Activated CD4-positive, CD25-positive, alpha-beta regulatory T cell (primary cell): ENCODE results near the gene LARGE2.

ENCODE experiments used
- DNase-seq, 4 experiments: peaks; one replicate each; lab custom pipeline; 2025; lab: John Stamatoyannopoulos, UW

LARGE2 gene

DNA sequence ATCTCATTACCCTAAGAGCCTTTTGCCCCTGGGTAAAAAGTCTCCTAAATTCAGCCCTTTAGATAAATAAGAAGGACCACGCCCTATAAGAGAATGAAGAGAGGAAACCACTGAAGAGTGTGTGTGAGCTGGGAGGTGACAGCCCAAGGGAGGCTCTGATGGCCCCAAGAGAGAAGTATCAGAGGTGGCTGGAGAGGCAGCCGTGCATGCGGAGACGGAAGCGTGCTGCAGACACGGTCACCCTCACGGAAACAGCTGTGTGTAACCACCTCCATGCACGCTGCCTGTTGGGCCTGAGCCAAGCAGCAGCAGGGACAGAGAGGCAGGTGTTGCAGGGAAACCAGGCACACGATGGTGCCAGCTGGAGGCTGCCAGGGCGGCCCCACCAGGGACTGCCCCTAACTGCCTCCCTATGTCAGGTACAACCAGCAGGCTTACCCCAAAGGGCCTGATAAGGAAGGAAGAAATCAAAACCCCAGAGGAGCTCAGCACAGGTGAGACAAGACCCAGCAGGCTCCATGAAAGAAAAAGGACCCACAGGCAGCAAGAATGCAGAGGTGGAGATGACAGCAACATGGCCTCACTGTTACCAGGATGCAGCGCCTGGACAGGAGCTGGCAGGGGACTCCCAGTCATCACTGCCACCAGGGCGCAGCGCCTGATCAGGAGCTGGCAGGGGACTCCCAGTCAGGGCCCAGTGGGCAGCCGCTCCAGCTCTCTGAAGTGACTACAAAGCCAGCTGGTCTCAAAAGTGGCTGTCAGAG lies 7.8 kb downstream of the LARGE2 start:
- DNase-seq = no peak

DNA sequence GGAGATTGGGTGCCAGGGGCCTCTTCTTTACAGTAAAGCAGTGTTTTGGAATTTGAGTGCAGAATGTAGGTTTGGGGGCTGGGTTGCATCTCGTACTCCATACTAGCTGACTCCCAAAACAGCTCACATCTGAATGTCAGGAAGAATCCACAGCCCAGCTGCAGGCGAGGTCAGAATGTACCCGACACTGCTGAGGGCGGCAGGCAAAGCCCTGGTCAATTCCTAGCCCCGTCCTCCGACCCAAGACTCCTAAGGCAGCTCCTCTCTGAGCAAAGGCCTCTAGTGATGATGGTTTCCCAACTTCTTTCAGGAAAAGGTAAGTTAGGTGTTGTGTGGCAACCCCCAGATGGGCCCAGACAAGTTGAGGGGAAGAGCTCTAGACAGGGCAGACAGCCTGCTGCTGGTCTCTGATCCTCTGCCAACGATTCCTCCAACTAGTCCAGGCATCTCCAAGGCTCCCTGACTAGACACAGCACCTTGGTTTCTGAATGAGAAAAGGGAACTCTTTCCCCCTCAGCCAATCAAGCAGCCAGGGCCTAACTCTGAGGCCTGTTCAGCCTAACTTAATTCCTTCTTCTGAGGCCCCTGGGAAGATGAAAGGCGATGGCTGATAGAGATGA lies 8.6 kb downstream of the LARGE2 start:
- DNase-seq = no peak

DNA sequence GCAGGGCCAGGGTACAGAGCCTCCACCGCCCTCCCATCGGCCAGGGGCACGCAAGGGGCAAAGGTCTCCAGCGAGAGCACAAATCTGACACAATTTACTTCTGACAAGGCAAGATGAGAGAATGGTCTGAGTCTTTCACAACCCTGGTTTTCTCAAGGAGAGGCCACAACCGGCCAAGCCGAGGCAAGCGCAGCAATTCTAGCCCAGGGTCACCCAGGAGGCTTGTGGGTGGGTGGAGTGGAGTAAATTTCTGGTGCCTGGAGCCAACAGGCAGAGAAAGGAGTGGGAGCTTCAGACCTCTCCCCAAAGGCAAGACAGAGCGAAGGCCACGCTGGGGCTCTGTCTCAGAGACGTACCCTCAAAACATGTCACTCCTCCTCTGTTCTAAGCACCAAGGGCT lies 9.3 kb downstream of the LARGE2 start:
- no peak for DNase-seq

DNA sequence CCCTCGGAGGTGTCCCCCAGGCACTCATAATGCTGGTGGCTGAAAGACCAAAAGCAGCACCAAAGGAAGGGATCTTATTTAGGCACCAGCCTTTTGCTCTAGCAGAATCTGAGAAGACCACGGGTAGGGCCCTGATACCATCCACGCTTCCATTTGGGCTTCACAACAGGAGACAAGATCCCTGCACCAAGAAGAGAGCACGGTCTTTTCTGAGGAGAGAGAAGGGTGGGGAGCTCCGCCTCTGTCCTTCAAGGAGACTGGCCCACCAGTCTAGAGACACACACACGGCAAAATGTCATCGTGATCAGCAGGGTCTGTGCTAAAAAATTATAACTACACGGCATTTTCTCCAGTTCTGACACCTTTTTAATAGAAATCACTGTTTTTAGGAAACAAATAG lies 9.8 kb downstream of the LARGE2 start:
- DNase-seq = no peak

DNA sequence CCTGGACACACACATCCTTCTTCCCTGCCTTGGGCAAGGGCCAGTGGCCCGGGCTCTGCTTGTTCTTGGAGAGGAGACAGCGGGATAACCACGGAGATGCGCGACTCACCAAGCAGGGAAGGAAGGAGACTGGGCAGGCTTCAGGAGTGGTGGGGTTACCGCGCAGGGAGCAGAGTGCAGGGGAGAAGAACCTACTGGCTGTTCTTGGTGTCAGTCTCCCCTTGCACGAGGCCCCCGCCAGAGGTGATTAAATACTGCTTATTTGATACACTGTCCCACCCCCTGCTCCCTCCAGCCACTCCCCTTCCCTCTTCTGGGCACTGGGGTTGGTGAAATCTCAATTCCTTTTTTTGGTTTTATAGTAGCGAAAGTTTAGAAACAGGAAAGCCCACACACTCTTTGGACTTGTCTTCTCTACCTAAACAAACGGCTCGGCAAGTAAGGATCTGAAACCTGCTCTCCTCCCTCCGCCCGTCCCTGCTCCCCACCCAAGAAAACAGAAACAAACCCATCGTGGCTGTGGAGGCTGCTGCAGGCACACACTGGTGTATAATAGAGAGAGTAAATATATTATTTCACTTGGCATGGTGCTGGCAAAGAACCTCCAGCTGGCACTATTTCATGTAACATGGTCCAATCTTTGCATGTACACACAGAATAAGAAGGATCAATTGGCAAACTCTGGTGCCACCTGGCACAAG lies 10.8 kb downstream of the LARGE2 start:
- DNase-seq = no peak

DNA sequence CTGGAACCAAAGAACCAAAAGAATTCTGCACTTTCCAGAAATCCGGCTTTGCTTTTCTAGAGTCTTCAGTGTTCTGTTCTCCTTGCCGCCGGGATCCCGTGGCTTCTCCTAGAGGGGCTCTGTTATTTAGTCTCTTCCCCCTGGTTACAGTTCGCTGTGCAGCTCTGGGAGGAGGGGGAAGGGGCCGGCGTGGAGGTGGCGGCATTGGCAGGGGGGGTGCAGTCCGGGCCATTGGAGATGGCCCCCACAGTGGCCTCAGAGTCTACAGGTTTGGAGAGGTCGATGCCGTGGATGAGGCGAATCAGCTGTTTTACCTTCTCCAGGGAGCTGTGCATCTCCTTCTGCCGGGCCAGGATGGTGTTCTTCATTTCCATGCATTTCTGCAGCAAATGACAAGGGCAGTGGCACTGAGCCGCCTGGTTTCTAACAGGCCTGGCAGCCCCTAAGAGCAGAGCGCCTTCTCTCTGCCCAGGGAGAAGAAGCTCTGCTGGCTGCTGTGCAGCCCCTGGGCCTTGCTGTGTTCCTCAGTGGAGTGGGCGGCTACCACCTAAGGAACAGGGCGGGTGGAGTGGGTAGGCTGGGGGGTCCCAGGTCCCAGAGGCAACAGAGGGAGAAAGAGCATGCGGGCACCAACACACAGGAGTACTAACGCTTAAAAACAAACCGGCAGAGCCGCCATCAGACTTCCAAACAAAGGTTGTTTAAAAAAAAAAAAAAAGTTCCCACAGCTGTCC lies 11.6 kb downstream of the LARGE2 start:
- no peak for DNase-seq

DNA sequence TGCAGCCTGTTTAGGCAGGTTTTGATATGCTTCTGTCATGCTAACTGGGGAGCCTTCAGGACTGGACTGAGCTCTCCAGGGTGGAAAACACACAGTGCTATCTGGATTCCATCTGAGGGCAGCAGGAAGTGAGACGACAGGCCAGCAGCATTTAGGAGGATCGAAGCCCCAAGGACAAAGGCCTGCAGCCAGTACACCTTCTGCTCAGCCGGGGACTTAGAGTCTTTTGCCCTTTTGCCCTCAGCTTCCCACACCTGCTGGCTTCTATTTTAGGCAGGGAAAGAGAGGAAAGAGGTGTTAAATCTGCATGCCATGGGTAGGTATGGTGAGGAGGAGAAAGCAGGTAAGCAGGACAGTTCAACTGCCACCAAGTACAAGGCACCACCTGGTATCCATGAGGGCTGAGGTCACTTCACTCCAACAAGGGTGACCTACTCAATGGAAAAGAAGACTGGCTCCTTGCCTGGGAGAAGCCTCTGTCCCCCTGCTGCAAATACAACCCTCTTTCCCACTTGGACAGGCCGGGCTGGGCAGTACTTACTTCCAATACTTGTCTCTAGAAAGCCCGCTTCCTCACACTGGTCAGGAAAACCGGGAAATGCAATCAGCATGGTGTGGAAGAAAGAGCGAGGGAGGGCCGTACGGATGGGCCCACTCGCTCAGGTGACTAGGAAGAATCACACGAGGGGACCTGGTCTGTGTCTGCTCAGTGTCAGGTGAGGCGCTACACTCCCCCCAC lies 12.3 kb downstream of the LARGE2 start:
- DNase-seq = no peak

DNA sequence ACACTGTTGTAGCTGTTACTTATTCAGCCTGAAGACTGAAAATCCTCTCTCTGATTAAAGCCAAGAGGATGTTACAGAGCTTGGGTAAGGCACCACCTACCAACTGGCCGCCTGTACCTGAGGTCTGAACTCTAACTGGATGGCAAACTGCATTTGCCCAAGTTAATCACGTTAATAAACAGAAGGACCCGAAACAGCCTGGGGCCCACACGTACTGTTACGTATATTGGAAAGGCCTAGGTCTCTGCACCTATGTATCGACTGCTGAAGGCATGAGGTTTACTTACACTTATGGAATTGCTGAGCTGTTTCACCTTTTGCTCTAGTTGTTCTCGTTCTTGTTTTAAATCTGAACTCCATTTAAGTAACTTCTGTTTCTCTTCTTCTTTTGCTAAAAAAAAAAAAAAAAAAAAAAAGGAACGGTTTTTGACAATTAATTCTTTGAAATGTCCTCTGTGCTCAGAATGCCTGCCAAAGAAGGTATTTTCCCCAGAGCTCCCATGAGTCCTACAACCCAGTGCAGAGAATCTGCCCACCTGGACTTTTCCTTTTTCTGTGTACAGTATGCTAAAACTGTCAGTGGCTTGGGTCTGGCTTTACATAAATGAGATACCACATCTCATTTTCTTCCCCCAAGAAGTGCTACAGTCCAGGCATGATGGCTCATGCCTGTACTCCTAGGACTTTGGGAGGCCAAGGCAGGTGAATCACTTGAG lies 13.1 kb downstream of the LARGE2 start:
- no peak for DNase-seq

DNA sequence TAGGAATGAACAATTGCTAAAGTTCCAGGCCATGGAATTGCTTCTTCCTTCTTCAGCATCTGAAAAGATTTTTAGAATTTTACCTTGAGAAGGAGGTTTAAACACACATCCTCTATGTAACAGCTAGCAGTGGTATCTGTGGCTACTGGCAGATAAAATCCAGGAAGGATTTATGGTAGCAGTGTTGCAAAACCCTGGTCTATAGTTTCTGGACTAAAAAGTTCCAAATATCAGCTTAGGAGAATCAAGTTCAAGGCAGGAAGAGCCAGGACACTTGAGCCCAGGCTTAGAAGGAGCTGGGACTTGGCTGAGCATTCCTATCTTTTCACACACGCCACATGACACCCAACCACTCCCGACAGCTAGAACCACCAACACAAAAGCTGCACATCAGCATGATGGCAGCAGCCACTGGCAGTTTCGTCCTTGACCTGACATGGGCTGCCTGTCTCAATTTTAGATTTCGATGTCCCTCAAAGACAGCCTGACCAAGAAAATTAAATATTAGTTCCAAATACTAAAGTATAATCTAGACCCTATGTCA lies 14.1 kb downstream of the LARGE2 start:
- DNase-seq = no peak

DNA sequence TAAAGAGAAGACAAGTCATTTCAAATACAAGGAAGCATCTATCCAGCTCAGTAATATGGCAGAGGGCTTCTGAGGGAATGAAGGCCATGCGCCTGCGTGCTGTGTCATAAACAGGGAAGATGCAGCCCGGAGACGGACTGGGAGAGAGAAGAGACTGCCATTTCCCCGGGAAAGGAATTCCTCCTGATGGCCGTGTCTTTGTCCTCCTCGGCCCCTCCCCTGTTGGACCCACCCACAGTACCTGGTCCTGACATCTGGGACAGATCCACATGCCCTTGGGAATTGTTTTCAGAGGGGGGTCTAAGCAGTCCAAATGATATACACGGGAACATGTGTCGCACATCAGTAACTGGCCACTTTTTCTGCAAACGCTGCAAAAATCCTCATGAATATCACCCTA lies 15.5 kb downstream of the LARGE2 start:
- no peak for DNase-seq

DNA sequence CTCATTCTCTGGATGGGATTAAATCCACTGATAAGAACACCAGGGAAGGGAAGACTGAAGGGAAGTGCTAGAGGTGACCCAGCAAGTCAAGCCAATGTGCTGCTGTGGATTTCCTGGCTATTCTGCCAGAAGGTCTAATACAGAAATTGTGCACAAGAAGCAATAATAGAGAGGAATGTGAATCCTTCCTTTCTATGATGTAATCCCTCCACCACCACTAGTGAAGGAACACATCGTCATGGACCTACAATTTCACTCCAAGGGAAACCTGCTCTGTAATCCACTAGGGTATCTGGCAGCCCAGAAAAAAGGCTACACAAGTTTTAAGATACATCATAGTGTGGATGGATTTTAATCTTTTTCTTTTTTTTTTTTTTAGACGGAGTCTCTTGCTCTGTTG lies 17.4 kb downstream of the LARGE2 start:
- no peak for DNase-seq

DNA sequence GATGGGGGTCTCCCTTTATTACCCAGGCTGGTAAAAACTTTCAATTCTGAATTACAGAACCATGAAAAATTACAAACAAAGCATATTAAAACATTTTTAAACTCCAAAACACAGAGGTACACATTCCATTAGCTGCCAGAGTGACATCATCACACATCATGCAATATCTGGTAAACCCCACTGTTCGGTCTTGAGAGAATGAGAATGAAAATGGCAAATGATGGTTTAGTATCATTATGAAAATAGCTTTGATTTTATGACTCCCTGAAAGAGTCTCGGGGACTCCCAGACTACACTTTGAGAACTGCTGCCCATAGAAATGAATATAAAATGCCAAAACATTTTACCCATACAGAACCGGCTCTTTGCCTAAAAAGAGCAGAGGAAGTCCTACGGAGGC lies 18.8 kb downstream of the LARGE2 start:
- no peak for DNase-seq

DNA sequence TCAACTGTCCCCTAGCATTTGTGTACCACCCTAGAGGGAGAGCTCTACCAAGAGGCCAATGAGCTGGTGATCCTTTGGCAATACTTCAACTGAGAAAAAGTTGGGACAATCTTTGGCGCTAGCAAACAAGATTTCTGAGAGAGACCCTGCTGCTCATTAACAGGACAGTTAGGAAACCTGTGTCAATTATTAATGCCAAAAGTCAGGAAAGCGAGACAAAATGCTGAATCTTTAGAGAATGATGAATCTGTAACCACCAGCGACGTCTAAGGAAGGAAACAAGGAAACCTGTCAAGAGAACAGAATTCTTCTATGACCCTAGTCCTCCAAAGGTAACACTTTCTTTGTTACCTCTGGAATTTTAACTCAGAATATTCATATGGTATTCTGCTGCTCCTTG lies 19.9 kb downstream of the LARGE2 start:
- DNase-seq = no peak

DNA sequence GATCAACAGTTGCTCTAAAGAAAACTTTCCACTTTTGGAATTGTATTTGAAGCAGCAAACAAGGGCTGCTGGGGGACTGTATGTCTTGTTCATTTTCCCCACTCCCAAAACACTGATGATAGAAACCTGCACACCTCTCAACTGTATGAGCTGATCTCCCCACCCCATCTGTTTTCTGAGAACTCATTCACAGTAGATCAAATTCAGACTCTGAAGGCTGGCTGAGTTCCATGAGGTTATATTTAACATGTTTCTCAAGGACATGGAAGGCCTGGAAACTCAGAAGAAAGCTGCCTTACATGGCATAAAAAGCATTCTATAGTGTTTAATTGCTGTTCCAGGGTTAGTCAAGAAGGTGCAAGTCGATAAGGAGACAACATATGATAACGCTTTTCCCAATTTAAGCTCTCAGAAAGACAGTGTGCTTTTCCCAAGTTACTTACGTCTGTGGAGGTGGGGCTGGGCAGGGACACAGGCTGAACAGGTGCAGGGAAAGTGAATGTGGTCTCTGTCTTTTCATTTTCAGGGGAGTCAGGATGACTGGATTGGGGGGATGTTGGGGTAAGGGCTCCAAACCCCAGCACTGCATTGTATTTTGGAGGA lies 23.0 kb downstream of the LARGE2 start:
- no peak for DNase-seq

DNA sequence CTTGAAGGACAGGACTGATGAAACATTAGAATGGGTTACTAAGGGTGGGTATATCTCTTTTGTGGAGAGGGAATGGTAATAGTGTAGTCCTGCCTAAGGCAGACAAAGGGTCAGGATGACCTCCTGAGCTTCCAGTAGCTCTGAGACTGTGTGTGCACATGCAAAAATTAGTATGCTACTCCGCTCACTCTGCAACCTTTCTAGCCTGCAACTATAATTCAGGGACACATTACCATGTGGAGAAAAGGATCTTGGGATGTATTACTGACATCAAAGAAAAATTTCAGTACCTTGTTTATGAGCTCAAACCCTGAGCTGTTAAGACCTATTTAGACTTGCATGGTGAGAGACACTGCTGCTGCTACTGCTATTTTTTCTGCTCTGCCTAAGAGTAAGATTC lies 25.4 kb downstream of the LARGE2 start:
- DNase-seq = no peak

DNA sequence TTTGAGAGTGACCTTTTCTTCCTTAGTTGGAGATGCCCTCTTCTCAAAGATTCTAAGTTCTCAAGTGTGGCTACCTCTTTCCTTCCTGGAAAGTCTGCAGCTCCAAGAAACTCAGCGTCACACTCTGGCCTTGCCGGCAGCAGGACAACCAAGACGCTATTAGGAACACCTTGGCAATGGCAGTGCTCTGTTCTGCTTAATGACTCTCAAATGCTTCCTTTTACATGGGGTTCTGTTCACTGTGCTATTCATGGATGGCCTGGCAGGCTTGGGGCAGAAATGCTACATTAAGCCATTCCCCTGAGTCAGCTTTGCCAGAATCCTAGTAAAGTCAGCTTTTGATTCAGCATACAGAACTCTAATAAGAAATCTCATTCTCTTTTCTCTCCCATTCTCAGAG lies 25.9 kb downstream of the LARGE2 start:
- no peak for DNase-seq

DNA sequence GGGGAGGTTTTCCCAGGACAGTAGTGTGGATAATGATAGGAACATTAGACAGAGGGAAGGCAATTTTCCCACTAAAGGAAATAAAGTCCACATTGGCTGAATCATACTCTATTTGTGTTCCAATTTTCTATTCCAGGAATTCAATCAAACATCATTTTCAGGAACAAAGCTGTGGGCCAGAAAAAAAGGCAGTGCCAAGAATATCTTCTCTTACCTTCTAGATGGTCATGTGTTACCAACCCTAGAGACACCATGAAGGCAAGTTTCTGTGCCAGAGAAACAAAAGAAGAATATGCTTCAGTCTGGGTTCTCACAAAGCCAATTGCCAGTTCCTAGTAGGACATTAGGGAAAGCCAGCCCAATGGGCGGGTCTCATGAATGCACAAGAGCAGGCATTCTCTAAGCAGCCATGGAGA lies 27.5 kb downstream of the LARGE2 start:
- no peak for DNase-seq

DNA sequence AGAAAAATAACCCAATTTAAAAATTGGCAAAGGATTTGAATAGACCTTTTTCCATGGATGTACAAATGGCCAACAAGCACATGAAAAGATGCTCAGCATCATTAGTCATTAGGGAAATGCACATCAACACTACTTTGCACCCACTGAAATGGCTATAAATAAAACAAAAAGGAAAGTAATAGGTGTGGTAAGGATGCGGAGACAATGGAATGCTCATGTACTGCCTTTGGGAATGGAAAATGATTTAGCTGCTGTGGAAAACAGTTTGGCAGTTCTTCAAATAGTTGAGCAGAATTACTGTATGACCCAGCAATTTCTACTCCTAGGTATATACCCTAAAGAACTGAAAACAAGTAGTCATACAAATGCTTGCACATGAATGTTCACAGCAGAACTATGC lies 37.4 kb downstream of the LARGE2 start:
- no peak for DNase-seq

DNA sequence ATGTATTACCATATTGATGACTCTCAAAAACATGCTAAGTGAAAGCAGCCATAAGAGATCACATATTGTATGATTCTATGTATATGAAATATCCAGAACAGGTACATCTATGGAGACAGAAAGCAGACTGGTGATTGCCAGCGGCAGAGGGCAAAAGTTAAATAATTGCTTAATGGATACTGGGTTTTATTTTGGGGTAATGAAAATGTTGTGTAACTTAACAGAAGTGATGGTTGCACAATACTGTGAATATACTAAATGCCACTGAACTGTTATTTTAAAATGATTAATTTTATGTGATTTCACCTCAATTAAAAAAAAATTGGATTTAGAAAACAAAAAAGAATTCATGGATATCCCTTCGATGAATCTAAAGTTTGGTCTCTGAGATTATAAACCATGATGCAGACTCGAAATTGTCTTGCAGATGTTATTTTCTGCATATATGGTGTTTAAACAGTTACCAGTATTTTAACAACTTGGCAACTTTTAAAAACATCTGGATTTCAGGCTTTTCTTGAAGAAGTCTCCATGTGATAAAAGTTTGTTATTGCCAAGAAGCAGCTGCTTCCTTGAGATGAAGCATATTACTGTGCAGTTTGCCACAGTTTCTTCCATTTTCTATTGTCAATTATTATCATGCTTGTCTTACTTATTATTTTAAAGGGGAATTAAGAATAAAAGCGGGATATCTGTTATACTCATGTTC lies 38.1 kb downstream of the LARGE2 start:
- no peak for DNase-seq

DNA sequence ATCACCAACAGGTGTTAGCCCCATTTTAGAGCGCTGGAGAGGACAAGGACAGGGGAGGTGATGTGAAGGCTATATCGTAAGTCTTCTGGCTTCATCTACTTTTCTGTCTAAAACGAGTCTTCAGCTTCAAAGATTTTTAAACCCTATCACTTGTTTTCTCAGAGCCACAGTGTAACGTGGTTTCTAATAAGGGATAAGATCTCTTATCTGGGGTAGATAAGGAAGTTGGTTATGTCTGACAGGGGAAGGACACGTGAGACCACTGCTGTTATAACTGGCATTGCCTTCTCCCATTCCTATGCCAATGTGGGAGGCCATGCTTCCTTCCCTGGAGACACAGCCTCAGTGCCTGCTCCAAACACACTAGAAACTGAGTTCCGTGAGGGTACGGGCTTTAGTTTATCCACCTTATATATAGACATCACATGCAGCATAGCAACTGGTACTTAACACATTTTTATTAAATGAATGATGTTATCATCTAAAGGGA lies 39.3 kb downstream of the LARGE2 start:
- no peak for DNase-seq
